GM19468 (cell line): Measurements from ENCODE around the gene CNTNAP2.
"Not testable (repeated sequence)": the region's sequence is repeated elsewhere in the genome, so short reads cannot be mapped to it uniquely, and the experiment has no call there.

ENCODE experiments used
- ATAC-seq: cut with Tn5 transposase; IDR thresholded peaks from one replicate; pipeline ENCODE4 v1.9.1; 2021; ENCODE audit warnings: mild to moderate bottlenecking, moderate library complexity, moderate number of reproducible peaks; ENCODE audit not compliant: unreplicated experiment; ENCODE audit errors: extremely low read depth

The CNTNAP2 gene

GRCh38 chr7:148442933-148443332 lies 2326.3 kb downstream of the CNTNAP2 start:
- ATAC-seq: no peak

GRCh38 chr7:148445260-148446044 lies 2328.9 kb downstream of the CNTNAP2 start:
- no peak for ATAC-seq

- ATAC-seq: peak; percentile 60
Observed at GRCh38 chr7:148447221-148447849, 2330.7 kb downstream of the CNTNAP2 start.

- ATAC-seq: not testable (repeated sequence)
Observed at GRCh38 chr7:148451526-148451925, 2334.9 kb downstream of the CNTNAP2 start.

- no peak for ATAC-seq
Observed at GRCh38 chr7:148456351-148456750, 2339.8 kb downstream of the CNTNAP2 start.

- no peak for ATAC-seq
Observed at GRCh38 chr7:148457310-148457921, 2340.8 kb downstream of the CNTNAP2 start.

GRCh38 chr7:148458263-148458662 lies 2341.7 kb downstream of the CNTNAP2 start:
- no peak for ATAC-seq

- no peak for ATAC-seq
Observed at GRCh38 chr7:148461392-148462179, 2345.0 kb downstream of the CNTNAP2 start.

- ATAC-seq: not testable (repeated sequence)
Observed at GRCh38 chr7:148462774-148463173, 2346.2 kb downstream of the CNTNAP2 start.

GRCh38 chr7:148463210-148463609 lies 2346.6 kb downstream of the CNTNAP2 start:
- ATAC-seq: no peak

- no peak for ATAC-seq
Observed at GRCh38 chr7:148464947-148465346, 2348.3 kb downstream of the CNTNAP2 start.

GRCh38 chr7:148465441-148465840 lies 2348.8 kb downstream of the CNTNAP2 start:
- not testable (repeated sequence) for ATAC-seq

GRCh38 chr7:148466120-148466519 lies 2349.5 kb downstream of the CNTNAP2 start:
- ATAC-seq: no peak

GRCh38 chr7:148468700-148469098 lies 2352.1 kb downstream of the CNTNAP2 start:
- no peak for ATAC-seq
